HCT116 (cell line): ENCODE results near the gene CAGE1. TPM values are rescaled to one million over a fixed set of nuclear protein-coding genes. Genes with fewer than 3 reads are reported as not detected.
"Not testable (repeated sequence)": the region's sequence is repeated elsewhere in the genome, so short reads cannot be mapped to it uniquely, and the experiment has no call there.

Experiments used
- ATAC-seq: fragments of 200-7000 bp; cut with Tn5 transposase; 2 replicates; pipeline ENCODE4 v1.9.1; 2020; ENCODE audit warnings: mild to moderate bottlenecking, moderate library complexity
- BruUV-seq: library from RNA; stranded (reverse); fragments of 400-500 nt; replicated peaks from 2 replicates; lab custom pipeline; 2021; lab: Mats Ljungman, UMichigan
- CTCF ChIA-PET: fragments of 300-600 bp; sonication (Branson Sonifier 250); formaldehyde crosslinking; loops from one replicate; lab custom pipeline; 2021; ENCODE audit warnings: antibody characterized with exemption; lab: Charles Lee
- POLR2A ChIA-PET: fragments of 300-600, 350-600 bp; sonication (Branson Sonifier 250); formaldehyde crosslinking; loops from one replicate; lab custom pipeline; 2021; ENCODE audit warnings: antibody characterized with exemption; lab: Charles Lee
- RAD21 ChIA-PET, 2 experiments: fragments of 300-600 bp; sonication (Branson Sonifier 250); formaldehyde crosslinking; loops; one replicate each; lab custom pipeline; 2023; ENCODE audit warnings: low total read pairs in 2 of 2; ENCODE audit not compliant: uncharacterized antibody in 2 of 2, unreplicated experiment in 2 of 2, low non-redundant PET in 1 of 2; lab: Charles Lee
- DNase-seq: peaks from one replicate; pipeline ENCODE4 v3.0.0-alpha.2; 2010; ENCODE audit warnings: low read depth, low spot score
- H2AFZ ChIP-seq: fragments of 200-600 bp; shearing (Covaris generic), sonication (generic); 2 replicates; pipeline ENCODE4 v1.6.1; 2017; ENCODE audit warnings: low read depth, mixed run types, mixed read lengths, antibody characterized with exemption, low read length; ENCODE audit not compliant: poor library complexity, severe bottlenecking
- H3K27ac ChIP-seq: 2 replicates; pipeline ENCODE4 v1.5.1; 2012; ENCODE audit warnings: low read depth, low read length
- H3K27me3 ChIP-seq: fragments of 200-600 bp; sonication (generic); 2 replicates; pipeline ENCODE4 v1.6.1; 2016; ENCODE audit warnings: mixed run types, low read length, mixed read lengths; ENCODE audit not compliant: insufficient read depth
- H3K36me3 ChIP-seq, 2 experiments: fragments of 200-500 bp in 1 of 2; fragments of 200-600 bp in 1 of 2; sonication (Bioruptor generic) in 1 of 2; sonication (generic) in 1 of 2; 2 replicates each; pipeline versions ENCODE4 v1.5.1 to v1.6.1; 2014 to 2016; ENCODE audit warnings: low read length in 2 of 2, inconsistent platforms in 1 of 2, mixed read lengths in 1 of 2, mixed run types in 1 of 2; ENCODE audit not compliant: insufficient read depth in 2 of 2, control insufficient read depth in 1 of 2
- H3K4me1 ChIP-seq, 2 experiments: fragments of 200-600 bp in 1 of 2; sonication (generic) in 1 of 2; 2 replicates each; pipeline versions ENCODE4 v1.5.1 to v1.6.1; 2012 to 2017; ENCODE audit warnings: low read length in 2 of 2, inconsistent platforms in 1 of 2, mild to moderate bottlenecking in 1 of 2, mixed read lengths in 1 of 2, mixed run types in 1 of 2, moderate library complexity in 1 of 2; ENCODE audit not compliant: insufficient read depth in 2 of 2, control insufficient read depth in 1 of 2
- H3K4me2 ChIP-seq: fragments of 200-600 bp; sonication (generic); 2 replicates; pipeline ENCODE4 v1.6.1; 2017; ENCODE audit warnings: mixed run types, low read length, mixed read lengths
- H3K4me3 ChIP-seq, 2 experiments: fragments of 200-600 bp in 1 of 2; sonication (generic) in 1 of 2; replicated peaks in 1 of 2; 2 replicates each; pipeline ENCODE4 v1.5.1; 2011 to 2016; ENCODE audit warnings: low read length in 2 of 2, control low read depth in 1 of 2, low read depth in 1 of 2, mild to moderate bottlenecking in 1 of 2, mixed read lengths in 1 of 2, mixed run types in 1 of 2
- H3K79me2 ChIP-seq: fragments of 200-600 bp; sonication (generic); 2 replicates; pipeline ENCODE4 v1.6.1; 2017; ENCODE audit warnings: mild to moderate bottlenecking, mixed run types, low read length, moderate library complexity, mixed read lengths; ENCODE audit not compliant: insufficient read depth
- H3K9ac ChIP-seq: fragments of 200-600 bp; sonication (generic); 2 replicates; pipeline ENCODE4 v1.6.1; 2016; ENCODE audit warnings: low read length, mixed read lengths
- H3K9me2 ChIP-seq: fragments of 200-600 bp; sonication (generic), shearing (Covaris generic); 2 replicates; pipeline ENCODE4 v1.6.1; 2017; ENCODE audit warnings: mixed run types, mild to moderate bottlenecking, moderate library complexity; ENCODE audit not compliant: insufficient read depth
- H3K9me3 ChIP-seq, 2 experiments: fragments of 200-500 bp in 1 of 2; fragments of 200-600 bp in 1 of 2; sonication (Bioruptor generic) in 1 of 2; sonication (generic) in 1 of 2; 2 replicates each; pipeline ENCODE4 v1.6.1; 2014 to 2017; ENCODE audit warnings: low read length in 2 of 2, mixed read lengths in 2 of 2, inconsistent platforms in 1 of 2, low read depth in 1 of 2, mild to moderate bottlenecking in 1 of 2, mixed run types in 1 of 2, moderate library complexity in 1 of 2; ENCODE audit not compliant: control insufficient read depth in 1 of 2, insufficient read depth in 1 of 2
- H4K20me1 ChIP-seq: fragments of 200-600 bp; sonication (generic), shearing (Covaris generic); 2 replicates; pipeline ENCODE4 v1.6.1; 2017; ENCODE audit warnings: mixed run types, mild to moderate bottlenecking, moderate library complexity; ENCODE audit not compliant: insufficient read depth
- EGR1 ChIP-seq: IDR thresholded peaks from 2 replicates; pipeline ENCODE4 v1.6.1; 2012; ENCODE audit warnings: low read depth
- POLR2A ChIP-seq: IDR thresholded peaks from 2 replicates; pipeline ENCODE4 v1.7.0; 2011; ENCODE audit warnings: borderline replicate concordance; ENCODE audit not compliant: insufficient read depth, insufficient read length; ENCODE audit errors: extremely low read depth
- intact Hi-C: fragments of 100-400 bp; cut with micrococcal nuclease; formaldehyde crosslinking; loops from 2 replicates; pipeline ENCODE4 v1.10.0; 2022
- total RNA-seq: library from RNA; stranded (reverse); gene quantifications from one replicate; pipeline ENCODE4 v1.2.1, GENCODE V29; 2021; ENCODE audit not compliant: unreplicated experiment

CAGE1 gene
- total RNA-seq, 1 experiment from 2014 or later = 0.20 TPM

- ChIA-PET POLR2A (interaction anchor here (0.8 to 1.3 kb wide), 5 partner anchors 16 to 126 kb away, joined by 3 to 4 read pairs (median 3); partner anchors contain the start of genes CAGE1 and RIOK1), CTCF (no interaction called here), RAD21 (no interaction called here)
- H4K20me1 ChIP-seq = peaks cover 4% of the 10 kb centered on the region; the same call in 1 of the 2 replicates
- H3K27me3 ChIP-seq = no peaks in the 10 kb centered on the region
- no peak overlapping the region for H3K4me3 ChIP-seq
- no peaks in the 10 kb centered on the region for H3K9me3 ChIP-seq
- peaks cover 21% of the 10 kb centered on the region for H3K79me2 ChIP-seq
- no peaks in the 10 kb centered on the region for H3K9me2 ChIP-seq
- no peak overlapping the region for H2AFZ ChIP-seq
- no peak overlapping the region for H3K9ac ChIP-seq
- H3K4me1 ChIP-seq = peaks cover 16 to 28% of the 10 kb centered on the region in 2 experiments
- H3K4me2 ChIP-seq = no peak overlapping the region
- BruUV-seq = no TSS peak
- ATAC-seq (no peak), DNase-seq (no peak)
- H3K36me3 ChIP-seq = 0 out of 4 replicates have a peak, but pooled peaks cover 0 to 3% of the 10 kb centered on the region in 2 experiments
- intact Hi-C loops = no loop called here
- TF ChIP-seq POLR2A = peak; percentile 93
- no peak for TF ChIP-seq EGR1
- H3K27ac ChIP-seq = no peak overlapping the region; the same call in 1 of the 2 replicates
Measured at GRCh38 chr6:7315948-7316365, 73.6 kb downstream of the CAGE1 start.

- not testable (repeated sequence) for DNase-seq, H3K27ac ChIP-seq
Measured at GRCh38 chr6:7315087-7315947, 74.2 kb downstream of the CAGE1 start.

More at GRCh38 chr6:7315087-7315947, 74.2 kb downstream of the CAGE1 start:
- H3K4me3 ChIP-seq, H3K36me3 ChIP-seq, H3K4me2 ChIP-seq, H3K9ac ChIP-seq, ATAC-seq, BruUV-seq, H3K27me3 ChIP-seq, H3K9me2 ChIP-seq, H3K9me3 ChIP-seq, H4K20me1 ChIP-seq, intact Hi-C loops, CTCF ChIA-PET, H2AFZ ChIP-seq: not testable (repeated sequence)
- Histone ChIP-seq H3K79me2 (peaks cover 27% of the 10 kb centered on the region), H3K4me1 (peaks cover 18 to 31% of the 10 kb centered on the region in 2 experiments)
- ChIA-PET POLR2A (interaction anchor here (0.8 to 1.3 kb wide), 5 partner anchors 12 to 127 kb away, joined by 3 to 4 read pairs (median 3); partner anchors contain the start of genes CAGE1 and RIOK1), RAD21 (interaction anchor here in 1 of 2 experiments (0.6 kb wide), 1 partner anchor 32 kb away, joined by 7 read pairs; no protein-coding TSS in a partner anchor)
